Progenitor cell of endocrine pancreas (in vitro differentiated cells): ENCODE data around the gene SETBP1. TPM values are rescaled to one million over a fixed set of nuclear protein-coding genes. Genes with fewer than 3 reads are reported as not detected.

ENCODE experiments used
- DNase-seq: peaks from one replicate; pipeline ENCODE4 v3.0.0; 2021; ENCODE audit warnings: low spot score; ENCODE audit not compliant: unreplicated experiment
- H3K27ac Mint-ChIP-seq: 2 replicates; pipeline ENCODE4 v1.8.0; 2021; ENCODE audit warnings: mild to moderate bottlenecking, moderate library complexity, mixed read lengths
- H3K27me3 Mint-ChIP-seq: 2 replicates; pipeline ENCODE4 v1.8.0; 2021; ENCODE audit warnings: mixed read lengths
- H3K36me3 Mint-ChIP-seq: 2 replicates; pipeline ENCODE4 v1.8.0; 2022; ENCODE audit warnings: mixed read lengths; ENCODE audit not compliant: insufficient read depth
- H3K4me1 Mint-ChIP-seq: 2 replicates; pipeline ENCODE4 v1.8.0; 2021; ENCODE audit warnings: low read depth, mixed read lengths
- H3K4me3 Mint-ChIP-seq: 2 replicates; pipeline ENCODE4 v1.8.0; 2021; ENCODE audit warnings: low read depth, mild to moderate bottlenecking, moderate library complexity, mixed read lengths
- H3K9me3 Mint-ChIP-seq: 2 replicates; pipeline ENCODE4 v1.8.0; 2021; ENCODE audit warnings: low read depth, mixed read lengths
- total RNA-seq: library from RNA; stranded (reverse); gene quantifications from 2 replicates; pipeline ENCODE4 v1.2.1, GENCODE V29; 2021
- TF ChIP-seq, protein P1 (sequence below): fragments of 200-600 bp; sonication (generic); IDR thresholded peaks from one replicate; pipeline ENCODE4 v1.5.0; 2021; ENCODE audit warnings: antibody characterized with exemption, mild to moderate bottlenecking; ENCODE audit not compliant: unreplicated experiment

Gene SETBP1
- total RNA-seq, 1 donor from 2014 or later: 30.8 TPM

DNA sequence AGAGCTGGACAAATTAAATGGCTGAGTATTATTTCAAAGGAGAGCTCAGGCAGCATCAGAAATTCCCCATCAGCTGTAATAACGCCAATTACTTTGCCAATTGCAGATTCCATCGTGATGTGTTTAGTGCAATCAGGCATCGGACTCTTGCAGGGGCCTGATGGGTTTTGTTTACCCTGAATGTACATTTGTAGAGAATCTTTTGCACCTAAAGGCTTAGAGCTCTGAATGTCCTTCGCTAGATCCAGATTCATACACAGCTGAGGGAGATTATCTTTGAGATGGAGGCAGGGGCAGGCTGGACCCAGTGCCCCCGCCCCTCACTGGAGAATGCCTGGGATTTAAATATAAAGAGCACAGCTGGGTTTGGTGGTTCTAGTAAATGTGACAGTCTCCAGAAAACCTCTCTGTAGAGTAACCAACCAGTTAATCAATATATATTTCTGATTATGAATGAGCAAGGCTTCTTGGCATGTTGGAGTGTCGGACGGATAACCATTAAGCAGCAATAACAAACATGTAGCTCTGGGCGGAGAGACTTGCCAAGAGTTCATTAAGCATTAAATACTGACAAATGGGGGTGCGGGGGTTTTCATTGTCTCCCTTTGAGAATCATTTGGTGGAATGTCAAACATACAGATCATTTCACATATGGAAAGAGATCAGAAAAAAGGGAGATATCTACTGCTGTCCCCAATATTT lies 200.9 kb downstream of the SETBP1 start:
- TF ChIP-seq, protein P1, sequence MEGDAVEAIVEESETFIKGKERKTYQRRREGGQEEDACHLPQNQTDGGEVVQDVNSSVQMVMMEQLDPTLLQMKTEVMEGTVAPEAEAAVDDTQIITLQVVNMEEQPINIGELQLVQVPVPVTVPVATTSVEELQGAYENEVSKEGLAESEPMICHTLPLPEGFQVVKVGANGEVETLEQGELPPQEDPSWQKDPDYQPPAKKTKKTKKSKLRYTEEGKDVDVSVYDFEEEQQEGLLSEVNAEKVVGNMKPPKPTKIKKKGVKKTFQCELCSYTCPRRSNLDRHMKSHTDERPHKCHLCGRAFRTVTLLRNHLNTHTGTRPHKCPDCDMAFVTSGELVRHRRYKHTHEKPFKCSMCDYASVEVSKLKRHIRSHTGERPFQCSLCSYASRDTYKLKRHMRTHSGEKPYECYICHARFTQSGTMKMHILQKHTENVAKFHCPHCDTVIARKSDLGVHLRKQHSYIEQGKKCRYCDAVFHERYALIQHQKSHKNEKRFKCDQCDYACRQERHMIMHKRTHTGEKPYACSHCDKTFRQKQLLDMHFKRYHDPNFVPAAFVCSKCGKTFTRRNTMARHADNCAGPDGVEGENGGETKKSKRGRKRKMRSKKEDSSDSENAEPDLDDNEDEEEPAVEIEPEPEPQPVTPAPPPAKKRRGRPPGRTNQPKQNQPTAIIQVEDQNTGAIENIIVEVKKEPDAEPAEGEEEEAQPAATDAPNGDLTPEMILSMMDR: no peak
- H3K27me3 Mint-ChIP-seq: no peaks in the 10 kb centered on the region
- H3K36me3 Mint-ChIP-seq: peaks cover 7% of the 10 kb centered on the region
- no peak overlapping the region for H3K4me3 Mint-ChIP-seq
- peaks cover 11% of the 10 kb centered on the region for H3K9me3 Mint-ChIP-seq
- DNase-seq: no peak
- peaks cover 26% of the 10 kb centered on the region for H3K4me1 Mint-ChIP-seq
- no peak overlapping the region for H3K27ac Mint-ChIP-seq

DNA sequence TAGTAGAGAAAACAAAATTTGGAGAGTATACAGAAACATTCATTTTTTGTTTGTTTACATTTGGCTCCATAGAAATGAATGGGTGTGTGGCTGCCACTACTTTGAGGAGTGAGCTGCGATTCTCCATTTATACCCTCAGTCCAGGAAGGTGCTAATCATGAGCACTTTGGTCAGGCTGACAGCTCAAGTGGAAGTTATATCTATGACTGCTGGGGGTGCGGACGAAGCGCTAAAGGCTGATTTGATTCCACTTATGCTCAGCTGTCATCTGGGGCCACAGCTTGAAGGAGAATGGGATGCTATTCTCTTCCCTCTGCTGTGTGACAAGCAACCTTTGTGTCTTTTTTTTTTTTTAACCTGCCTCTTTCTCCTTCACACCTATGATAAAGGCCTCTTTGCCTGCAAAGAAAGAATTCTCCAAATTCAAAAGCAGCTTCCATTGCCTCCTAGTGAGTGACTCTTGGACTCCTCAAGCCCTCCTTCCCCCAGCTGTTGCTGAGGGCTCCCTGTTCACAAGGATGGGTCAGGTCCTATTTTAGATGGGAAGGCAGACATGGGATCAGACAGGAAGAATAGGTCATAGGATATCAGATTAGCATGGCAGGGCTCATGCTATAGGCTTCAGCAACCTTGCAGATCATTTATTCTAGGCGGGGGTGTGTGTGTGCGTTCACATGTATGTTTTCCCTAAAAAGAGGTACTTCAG lies 201.6 kb downstream of the SETBP1 start:
- Mint-ChIP-seq H3K27me3 (no peaks in the 10 kb centered on the region), H3K4me1 (peaks cover 28% of the 10 kb centered on the region), H3K4me3 (no peak overlapping the region), H3K36me3 (peaks cover 7% of the 10 kb centered on the region), H3K27ac (no peak overlapping the region), H3K9me3 (peaks cover 11% of the 10 kb centered on the region)
- no peak for DNase-seq
- TF ChIP-seq, protein P1: no peak

DNA sequence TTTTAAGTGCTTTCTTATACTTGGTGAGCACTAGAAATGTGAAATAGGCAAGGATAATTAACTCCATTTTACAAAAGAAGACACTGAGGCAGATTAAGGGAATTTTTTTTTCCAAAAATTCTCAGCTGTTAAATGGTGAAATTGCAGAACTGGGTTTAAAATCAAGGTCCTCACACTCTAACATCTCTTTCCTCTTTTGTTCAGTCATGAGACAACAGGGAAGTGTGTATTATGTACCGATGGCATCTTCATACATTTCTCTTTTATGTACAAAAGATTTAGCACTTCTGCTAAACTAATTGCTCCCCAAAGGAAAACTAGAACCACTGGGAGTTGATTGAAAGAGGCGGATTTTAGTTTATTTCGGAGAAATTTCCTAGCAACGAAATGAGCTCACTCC lies 203.0 kb downstream of the SETBP1 start:
- Mint-ChIP-seq H3K36me3 (peaks cover 7% of the 10 kb centered on the region), H3K4me3 (no peak overlapping the region), H3K27me3 (no peaks in the 10 kb centered on the region), H3K4me1 (peaks cover 32% of the 10 kb centered on the region), H3K27ac (no peak overlapping the region), H3K9me3 (peaks cover 11% of the 10 kb centered on the region)
- DNase-seq: no peak
- TF ChIP-seq, protein P1: no peak

DNA sequence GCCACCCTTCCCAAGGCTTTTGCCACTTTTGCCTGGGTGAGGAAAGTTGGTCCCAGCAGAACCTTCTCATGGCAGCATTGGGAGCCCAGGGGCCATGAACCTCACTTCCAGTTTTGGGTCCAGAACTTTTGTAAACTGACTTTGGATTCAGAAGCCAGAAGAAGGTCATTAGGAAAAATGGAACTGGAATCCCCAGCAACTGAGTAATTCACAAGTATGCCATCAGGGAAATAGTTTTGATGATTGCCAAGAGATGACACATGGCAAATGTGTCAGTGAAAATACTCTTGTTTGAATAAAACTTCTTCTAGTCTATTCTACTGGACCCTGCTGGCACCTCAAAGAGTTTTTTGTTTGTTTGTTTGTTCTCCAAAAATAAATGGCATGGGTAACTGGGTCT lies 203.7 kb downstream of the SETBP1 start:
- Mint-ChIP-seq H3K4me3 (no peak overlapping the region), H3K27me3 (no peaks in the 10 kb centered on the region), H3K27ac (no peak overlapping the region), H3K9me3 (peaks cover 10% of the 10 kb centered on the region), H3K4me1 (peaks cover 32% of the 10 kb centered on the region), H3K36me3 (peaks cover 6% of the 10 kb centered on the region)
- no peak for DNase-seq
- TF ChIP-seq, protein P1: no peak

DNA sequence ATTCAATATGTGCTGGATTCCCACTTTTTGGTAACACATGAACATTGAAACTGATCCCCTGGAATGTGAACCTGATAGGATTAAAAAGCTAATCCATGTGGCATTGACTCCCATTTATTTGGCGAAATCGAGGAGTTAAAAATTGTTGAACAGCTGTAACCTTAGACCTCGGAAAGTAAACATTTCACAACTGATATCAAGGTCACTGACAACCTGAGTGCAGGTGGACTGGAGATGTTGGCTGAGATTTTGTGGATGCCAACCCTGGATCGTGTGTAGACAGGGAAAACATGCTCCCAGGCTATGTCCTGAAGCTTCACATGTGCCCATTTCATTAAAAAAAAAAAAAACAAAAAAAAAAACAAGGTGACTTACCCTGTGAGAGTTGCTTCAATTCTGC lies 204.8 kb downstream of the SETBP1 start:
- H3K36me3 Mint-ChIP-seq: peaks cover 3% of the 10 kb centered on the region
- H3K9me3 Mint-ChIP-seq: peaks cover 5% of the 10 kb centered on the region
- DNase-seq: no peak
- no peaks in the 10 kb centered on the region for H3K27me3 Mint-ChIP-seq
- no peak overlapping the region for H3K4me3 Mint-ChIP-seq
- peaks cover 32% of the 10 kb centered on the region for H3K4me1 Mint-ChIP-seq
- peak overlapping the region; percentile 21 for H3K27ac Mint-ChIP-seq
- TF ChIP-seq, protein P1: no peak
